NCI-H128 (cell line): ENCODE measurements around the gene XRCC3.

ENCODE experiments used
- DNase-seq: peaks from one replicate; lab custom pipeline; 2025; ENCODE audit not compliant: unreplicated experiment; lab: John Stamatoyannopoulos, UW

The XRCC3 gene

DNA sequence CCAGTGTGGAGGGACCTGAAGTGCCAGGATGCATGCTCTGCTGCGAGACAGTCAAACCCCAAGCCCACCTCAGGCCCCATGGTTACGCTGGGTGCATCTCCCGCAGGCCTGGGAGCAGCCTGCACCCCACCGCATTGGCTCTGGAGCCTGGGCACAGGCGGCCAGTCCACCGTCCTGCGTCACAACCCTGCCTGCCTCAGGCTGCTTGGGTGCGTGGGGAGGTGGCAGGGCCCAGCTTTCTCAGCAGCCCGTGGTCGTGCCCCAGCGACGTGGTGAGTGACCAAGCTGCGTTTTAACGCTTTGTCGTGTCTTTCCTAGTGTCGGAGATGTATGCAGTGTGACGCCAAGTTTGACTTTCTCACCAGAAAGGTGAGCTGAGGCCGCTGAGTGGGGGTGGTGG lies 11.2 kb upstream of the XRCC3 start:
- no peak for DNase-seq

DNA sequence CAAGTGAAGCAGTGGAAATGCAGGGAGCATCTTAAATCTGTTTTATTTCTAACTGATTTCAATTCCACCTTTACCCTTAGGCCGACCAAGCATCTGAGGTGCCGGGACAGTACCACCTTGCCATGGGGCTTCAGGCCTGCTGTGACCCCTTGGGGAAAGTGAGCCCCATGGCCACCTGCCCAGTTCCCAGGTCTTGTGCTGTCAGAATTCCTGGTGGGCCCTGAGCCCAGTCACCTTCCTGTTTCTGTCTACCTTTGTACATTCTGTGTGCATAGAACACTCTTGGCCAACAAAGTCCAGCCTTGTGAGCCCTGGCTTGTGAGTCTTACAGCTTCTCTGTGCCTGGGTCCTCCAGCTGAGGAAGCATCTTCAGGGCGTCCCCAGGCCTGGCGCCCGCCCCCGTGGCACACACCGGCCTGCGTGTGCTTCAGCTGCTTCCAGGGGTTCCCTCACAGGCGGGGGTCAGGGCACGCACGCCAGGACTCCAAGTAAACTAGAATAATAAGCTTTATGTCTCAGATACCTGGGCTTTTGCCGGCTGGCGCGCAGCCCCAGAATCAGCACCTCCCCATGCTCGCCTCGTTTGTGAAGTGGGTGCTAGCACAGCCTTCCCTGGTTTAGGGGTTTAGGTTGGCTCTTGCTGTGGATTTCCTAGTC lies 10.6 kb upstream of the XRCC3 start:
- DNase-seq = no peak

DNA sequence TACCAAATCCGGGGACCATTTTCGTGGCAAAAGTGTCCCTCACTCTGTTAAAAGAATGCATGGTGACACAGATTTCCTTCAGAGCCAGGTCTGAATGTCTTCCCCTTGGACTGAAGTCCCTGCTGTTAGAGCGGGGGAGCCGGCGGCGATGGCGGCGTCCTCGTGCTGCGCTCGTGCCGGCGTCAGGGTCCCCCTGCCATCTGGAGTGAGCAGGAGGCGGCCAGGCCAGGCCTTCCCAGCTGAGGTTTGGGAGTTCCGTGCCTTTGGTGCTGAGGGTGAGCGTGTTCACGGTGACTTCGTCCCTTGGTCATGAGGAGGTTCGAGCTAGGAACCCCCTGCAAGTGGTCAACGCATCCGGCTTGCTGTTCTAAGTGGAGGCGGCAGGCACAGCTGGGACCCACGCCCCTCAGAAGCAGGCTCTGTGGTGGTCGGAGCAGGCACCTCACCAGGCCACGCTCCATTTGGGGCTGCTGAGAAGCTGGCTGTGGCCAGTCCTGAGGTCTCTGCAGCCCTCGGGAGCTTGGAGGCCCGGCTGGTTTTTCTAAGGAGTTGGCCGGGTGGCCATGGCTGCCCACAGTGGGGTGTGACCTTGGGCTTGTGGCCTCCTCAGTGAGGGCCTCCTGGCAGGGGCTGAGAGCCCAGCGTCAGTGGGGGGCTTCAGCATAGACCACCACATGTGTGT lies 9.9 kb upstream of the XRCC3 start:
- DNase-seq = no peak

DNA sequence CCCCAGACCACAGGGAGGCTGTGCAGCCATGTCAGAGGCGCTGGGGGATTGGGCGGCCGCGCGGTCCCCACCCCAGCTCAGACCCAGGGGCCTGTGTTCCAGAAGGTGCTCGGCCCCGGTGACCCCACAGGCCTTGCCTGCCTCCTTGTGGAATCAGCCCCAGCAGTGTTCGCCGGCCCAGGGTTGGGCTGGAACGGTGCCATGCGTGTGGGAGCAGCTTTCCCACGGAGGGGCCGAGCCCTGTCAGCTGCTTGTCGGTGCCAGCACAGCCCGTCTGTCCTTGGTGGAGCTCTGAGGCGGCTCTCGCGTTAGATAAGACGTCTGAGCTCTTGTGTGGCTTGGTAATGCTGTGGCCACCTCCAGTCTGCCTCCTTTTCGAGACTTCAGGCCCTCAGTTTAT lies 8.9 kb upstream of the XRCC3 start:
- no peak for DNase-seq

DNA sequence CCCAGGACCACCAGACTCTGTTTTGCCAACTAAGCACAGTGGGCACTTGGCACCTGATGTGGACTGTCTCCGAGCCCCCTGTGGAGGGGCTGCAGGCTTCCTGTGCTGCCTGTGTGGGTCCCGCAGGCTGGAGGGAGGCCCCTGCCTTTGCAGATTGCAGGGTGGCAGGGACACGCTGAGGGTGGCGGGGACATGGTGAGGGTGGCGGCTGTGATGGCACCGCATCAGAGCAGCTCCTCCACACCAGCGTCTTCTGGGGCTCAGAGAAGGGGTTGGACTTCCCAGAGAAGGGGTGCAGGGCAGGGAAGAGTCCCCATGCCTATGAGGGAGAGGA lies 8.5 kb upstream of the XRCC3 start:
- no peak for DNase-seq

DNA sequence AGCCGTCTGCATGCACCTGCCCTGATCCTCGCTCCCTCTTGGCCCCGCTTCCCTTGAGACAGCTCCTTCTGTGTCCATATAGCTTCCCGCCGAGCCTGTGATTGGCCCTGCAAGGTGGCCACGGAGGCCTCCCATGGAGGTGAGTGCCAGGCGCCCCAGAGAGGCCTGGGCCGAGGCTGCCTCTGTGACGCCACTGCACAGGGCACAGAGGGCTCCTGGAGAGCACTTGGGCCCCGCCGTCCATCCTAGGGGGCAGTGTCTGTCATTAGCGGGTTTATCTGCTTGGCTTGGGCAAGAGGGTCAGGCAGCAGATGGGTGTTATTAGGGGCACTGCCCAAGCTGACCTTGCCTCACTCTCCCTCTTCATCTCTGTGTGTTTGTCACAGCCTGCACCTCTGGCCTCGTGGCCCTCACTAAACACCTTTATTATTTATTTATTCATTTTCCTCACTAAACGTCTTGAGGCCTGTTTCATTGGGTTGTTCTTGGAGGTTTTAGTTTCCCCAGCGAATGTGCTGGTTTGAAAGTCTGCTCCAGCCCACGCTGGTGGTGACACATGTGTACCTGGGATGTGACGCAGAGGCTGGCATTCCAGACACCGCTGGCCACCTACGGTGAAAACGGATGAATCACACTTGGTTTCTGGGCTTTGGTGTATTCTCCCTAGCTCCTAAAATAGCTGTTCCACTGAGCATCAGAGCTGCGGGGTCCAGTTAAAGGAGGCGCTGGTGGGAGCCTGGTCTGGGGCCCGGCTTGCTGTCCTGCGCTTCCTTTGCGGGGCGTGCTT lies 6.3 kb upstream of the XRCC3 start:
- no peak for DNase-seq

DNA sequence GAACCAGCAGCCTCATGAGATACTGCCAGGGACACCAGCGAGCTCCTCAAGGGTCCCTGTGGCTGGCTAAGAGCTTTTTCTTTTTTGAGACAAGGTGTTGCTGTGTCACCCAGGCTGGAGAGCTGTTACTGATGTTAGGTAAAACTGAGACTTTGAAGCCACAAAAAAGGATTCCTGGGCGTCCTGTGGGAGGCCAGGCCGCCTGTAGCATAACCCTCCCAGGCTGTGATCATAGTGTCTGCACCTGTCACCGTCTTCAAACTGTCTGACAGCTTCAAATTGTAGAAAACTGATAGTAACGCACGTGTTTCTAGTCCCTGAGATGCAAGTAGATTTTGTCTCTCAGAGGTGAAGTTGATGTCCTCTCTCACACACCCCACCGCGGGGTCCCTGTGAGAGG lies 4.5 kb upstream of the XRCC3 start:
- no peak for DNase-seq

DNA sequence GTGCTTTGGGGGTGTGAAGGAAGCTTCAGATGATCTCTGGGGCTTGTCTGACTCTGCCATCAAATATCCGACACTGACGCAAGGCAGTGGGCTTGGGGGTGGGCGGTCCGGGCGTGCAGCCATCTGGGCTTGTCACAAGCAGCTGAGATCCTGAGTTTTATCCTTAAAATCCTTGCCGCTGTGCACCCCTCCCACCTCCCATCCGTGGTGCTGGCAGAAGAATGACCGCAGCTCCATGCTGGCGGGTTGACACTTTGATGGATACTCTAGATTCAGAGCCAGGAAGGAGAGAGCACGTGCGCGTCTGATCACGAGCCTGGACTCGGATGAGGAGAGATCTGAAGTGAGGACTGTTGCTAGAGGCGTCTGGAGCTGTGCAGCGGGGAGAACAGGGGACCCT lies 3.3 kb upstream of the XRCC3 start:
- DNase-seq = no peak

DNA sequence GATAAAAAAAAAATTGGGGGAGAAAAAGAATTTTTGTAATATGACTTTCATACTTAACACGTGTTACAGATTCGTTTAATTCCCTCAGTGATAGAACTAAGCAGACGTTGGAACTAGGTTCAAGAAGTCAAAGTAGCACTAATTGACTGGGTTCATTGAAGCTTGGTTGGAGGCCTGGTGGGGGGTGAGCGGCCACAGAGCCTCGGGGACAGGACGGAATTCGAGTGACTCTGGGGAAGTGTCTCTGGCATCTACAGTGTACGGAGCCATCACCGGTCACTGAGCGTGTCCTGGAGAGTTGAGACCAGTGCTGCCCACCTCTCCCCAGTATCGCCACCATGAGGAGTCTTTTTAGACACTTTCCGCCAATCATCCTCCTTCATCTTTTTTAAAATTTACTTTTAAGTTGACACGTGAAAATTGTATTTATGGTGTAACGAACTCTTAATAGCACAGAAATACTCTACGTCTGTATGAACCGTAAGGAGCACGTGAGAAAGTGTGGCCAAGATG lies 1.7 kb upstream of the XRCC3 start:
- DNase-seq = no peak

DNA sequence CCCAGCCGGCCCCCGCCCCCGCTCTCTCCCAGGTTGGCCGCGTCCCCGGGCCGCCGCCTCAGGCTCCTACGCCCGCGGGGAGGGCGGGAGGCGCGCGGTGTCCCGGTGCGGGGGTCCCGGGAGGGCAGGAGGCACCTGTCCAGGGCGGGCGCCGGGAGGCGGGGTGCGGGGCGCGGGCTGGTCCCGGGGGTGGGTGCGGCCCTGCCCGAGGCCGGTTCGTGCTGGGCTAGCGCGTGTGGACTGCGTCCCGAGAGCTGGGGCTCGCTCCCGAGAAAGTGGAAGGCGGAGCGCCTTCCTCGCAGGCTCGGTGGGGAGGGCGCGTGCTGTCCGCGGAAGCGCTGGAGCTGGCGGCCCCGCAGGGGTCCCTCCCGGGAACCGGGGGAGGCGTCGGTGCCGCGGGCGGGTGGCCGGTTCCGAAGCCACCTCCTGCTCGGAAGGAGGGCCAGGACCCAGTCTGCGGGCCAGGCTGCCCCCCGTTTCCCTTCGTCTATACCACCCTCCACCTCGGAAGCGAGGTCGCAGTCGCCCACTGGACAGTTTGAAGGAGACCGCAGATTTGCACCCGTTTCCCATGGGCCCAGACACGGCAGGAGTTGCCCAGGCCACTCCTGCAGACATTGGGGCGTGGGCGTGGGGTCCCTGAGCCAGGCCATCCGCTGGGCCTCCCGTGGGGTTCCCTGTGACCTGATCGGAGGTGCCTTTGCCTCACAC lies 995 bp upstream of the XRCC3 start:
- DNase-seq = no peak

DNA sequence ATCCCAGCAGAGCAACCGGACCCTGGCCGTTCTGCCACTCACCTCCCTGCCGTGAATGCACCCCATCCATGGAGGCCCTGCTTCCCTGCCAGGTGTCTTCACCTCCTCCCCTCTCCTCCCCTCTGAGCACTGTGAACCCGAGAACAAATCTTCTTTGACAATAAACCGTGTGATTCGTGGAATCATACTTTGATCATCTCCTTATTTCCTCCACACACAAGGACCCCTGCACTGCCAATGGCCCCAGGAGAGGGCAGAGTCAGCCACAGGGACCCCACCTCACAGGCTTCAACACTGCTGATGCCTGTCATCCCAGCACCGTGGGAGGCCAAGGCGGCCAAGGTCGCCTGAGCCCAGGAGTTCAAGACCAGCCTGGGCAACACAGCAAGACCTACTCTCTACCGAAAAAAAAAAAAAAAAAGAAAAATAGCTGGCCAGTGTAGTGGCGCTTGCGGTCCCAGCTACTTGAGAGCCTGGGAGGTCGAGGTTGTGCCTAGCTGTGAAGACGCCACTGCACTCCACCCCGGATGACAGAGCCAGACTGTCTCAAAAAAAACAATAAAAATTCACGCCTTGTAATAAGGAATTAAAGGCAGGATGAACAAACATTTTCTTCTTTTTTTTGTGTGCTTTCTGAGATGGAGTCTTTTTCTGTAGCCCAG lies 1.1 kb downstream of the XRCC3 start:
- no peak for DNase-seq

DNA sequence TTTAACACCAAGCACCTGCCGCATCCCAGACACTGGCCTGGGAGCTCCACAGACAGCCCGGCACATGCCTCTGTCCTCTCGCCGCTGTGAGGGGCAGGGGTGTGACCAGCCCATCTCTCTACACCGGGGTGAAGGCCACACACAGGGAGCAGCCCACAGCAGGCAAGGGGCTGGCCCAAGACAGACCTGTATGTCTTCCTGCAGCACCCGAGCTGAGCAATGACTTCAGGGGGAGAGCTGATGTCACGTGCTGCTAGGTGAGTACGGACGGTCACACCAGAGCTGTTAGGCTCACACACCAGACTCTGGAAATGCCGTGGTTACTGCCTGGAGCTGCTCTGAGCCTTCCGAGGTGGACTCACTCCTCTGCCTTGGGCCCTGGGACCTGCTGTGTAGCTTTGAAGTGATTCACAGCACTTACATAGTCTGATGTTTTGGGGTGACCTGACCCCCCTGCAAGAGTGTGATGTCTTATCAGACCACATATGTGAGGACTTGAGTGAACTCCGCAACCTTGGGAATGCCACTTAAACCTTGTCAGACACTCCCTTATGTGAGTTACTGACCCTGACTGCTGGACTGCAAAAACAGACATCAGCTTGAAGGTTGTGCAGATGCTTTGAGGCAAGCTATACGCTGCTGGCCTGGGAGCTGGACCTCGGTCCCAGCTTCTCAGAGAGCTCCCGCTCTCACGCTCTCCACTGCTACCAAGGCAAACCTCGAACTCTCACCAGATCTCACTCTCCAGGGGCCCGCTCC lies 1.8 kb downstream of the XRCC3 start:
- no peak for DNase-seq

DNA sequence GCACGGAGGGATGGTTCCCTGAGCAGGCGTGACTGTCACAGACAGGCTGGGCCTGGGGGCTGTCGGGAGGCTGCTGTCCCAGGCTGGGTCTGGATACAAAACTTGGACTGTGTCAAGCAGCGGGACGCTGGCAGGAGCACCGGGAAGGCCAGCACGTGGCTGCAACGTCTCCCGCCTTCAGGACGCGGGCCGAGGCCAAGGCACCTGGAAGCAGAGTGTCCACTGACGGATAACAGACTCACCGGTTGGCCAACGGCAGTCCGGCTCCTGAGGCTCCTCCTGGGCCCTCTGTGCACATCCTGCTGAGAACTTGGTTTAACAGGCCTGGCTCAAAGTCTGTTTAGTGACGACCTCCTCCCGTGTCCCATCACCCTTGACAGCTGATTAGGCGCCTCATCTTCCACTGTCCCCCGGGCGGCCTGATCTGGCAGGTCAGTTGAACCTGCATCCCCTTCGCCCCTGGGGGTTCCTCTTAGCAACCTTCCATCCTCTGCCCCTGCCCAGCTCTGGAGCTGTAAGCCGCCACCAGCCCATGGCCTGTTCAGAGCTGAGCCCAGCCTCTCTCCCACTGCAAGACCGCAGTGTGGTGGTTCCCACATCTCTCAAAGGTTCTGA lies 2.5 kb downstream of the XRCC3 start:
- no peak for DNase-seq

DNA sequence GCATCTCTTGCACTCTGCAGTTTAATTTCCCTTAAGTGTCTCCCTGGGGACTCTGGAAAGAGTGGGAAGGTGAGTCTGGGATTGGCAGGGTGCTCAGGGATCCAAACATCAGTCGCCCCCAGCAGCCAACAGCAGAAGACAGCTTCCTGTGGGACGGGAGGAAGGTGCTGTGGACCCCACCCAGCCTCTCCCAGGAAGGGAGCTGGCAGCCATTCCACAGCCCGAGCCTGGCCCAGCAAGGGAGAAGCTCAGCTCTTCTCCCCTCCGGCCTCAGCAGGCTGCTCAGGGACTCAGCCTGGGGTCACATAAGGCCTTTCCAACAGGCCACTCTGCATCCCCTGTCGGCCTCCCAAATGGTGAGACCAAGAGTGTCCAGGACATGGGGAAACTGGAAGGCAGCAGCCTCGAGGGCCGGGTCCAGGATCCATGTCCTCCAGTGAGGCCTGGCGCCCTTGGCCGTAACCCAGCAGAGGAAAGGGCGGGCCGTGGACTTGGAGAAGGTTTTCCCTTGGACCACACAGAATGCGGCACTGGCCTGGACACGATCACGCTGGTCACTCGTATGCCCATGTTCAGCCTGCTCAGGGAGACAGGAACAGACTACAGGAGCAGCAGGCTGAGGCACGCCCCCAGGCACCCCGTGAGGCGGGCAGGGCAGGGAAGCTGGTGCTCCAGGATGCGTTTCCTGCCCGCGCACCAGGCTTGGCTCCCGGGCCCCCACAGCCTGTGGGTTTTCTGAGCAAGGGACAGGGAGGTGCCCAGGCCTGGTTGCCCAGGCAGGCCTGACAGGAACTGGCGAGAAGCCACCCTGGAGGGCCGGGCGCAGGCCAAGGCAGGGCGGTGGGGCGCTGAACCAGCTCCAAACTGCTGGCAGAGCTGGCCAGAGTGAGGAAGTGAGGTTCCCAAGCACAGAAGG lies 3.5 kb downstream of the XRCC3 start:
- no peak for DNase-seq

DNA sequence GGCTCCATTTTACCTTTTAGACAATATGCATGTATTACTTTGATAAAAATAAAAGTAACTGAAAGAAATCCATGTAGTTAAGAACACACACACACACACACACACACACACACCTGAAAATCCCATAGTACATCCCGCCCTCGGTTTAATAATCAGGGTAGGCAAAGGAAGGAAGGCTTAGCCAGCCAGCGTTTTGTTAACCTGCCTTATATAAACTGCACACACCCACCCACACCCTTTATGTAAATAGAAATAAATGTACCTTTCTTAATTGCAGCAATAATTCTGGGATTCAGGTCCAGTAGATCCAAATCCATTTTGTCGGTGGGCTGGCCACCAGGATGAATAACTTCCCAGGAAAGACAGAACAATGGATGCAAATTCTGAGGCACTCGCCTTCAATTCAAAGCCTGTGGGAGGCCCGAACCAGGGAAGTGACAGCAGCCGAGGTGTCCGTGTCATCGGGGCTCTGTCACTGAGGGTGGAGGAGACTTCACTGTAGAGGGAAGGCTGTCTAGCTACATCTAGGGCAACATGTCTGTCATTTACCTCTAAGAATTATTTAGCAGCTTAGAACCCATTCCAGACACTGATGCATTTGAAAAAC lies 4.4 kb downstream of the XRCC3 start:
- DNase-seq = no peak

DNA sequence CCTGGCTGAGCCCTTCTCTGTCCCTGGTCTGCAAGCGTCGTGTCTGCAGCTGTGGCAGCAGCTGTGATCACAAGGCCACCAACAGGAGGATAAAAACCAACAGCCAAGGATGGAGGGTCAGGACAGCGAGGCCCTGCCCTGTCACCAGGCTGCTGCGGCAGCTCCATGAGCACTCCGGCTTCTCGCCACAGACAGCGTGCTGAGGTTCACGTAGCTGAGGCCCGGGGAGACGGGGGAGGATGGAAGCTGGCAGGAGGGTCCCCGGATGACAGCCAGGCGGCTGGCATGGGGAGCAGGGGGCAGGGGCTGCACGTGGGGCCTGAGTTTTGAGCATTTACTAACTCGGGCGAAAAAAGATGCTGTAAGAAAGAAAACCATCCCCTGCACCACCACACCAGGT lies 5.4 kb downstream of the XRCC3 start:
- DNase-seq = no peak

DNA sequence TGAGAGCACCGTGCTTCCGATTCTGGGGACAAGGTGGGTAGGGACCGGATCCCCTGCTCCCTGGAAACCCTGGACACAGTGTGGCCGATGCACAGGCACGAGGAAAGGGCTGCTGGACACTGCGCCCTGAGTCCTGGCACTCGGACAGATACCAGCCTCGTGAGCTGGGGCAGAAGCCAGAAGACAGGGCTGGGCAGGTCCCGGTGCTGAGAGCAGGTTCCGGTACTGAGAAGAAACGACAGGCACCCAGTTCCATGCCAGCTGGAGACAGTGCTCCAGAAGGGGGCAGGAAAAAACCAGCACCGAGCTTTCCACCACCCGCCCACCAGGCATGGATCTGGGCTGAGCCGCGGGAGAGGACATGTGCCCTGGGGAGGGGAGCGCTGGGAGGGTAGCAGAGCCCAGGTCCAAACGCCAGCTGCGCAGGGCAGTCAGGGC lies 6.5 kb downstream of the XRCC3 start:
- DNase-seq = no peak
